ENCODE data around the gene TKT.

Gene TKT

DNA sequence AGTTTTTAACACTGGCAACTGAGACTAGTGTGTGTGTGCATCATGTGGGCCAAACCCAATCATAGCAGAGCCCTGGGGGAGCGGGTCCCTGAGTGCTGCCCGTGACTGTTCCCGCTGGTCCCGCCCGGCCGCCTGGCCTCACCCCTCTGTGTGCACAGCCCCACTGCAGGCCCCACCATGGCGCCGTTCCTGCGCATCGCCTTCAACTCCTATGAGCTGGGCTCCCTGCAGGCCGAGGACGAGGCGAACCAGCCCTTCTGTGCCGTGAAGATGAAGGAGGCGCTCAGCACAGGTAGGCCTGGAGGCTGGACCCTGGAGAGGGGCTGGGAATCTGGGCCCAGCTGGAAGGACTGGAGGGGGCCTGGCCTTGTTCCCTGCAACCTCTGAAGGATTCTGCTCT is 77.6 kb downstream of the TKT start:
- no peak for DNase-seq

DNA sequence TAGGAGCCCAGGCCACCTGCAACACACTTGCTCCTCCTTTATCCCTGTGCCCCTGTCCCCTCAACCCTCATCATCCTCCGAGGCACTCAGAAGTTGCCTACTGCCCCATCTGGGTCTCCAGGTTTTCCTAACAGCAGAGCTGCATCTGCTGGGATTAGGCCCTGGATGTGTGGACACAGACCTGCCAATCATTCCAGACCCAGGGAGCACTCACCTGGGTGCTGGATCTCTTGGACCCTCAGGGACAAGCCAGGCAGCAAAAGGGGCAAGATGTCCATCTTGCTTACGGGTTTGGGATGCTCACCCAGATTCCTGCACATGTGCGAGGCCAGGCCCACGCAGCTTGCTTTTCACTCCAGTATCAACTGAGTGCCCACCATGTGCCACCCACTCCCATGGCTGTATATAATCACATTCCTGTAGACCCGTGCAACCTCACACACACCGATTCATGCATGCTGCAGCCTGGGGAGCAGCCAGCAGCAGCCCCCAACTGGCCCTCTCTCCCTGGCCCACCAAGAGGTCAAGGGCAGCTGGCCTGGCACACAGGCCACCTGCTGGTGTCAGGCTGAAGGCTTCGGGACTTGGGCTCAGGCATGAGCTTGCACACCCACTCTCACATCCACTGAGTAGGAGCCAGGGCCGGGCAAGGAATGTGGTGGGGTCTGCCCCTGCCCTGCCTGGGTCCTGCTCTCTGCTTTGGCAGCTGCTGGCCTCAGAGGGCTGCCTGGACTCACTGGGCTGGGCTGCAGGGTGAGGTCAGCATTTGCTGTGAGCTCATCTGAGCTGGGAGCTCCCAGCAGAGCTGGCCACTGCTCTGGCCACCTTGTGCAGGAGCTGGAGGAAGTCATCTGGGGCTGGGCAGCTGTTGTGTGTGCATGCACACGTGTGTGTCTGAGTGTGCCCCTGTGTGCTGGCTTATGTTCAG is 79.9 kb downstream of the TKT start:
- DNase-seq, result no peak
